Activated CD4-positive, CD25-positive, alpha-beta regulatory T cell treated with anti-CD3 and anti-CD28 coated beads, Interleukin-2, amount 50 U/mL, for 16 hours (primary cell): ENCODE measurements around the gene TUG1.

Source experiments
- DNase-seq: peaks from one replicate; pipeline ENCODE4 v3.0.0-alpha.2; 2020; ENCODE audit warnings: low read depth, low spot score

TUG1 gene

GRCh38 chr22:31001124-31001770, 32.2 kb downstream of the TUG1 start:
- DNase-seq, result no peak

GRCh38 chr22:31005535-31005934, 36.5 kb downstream of the TUG1 start:
- DNase-seq, result no peak

- DNase-seq, result no peak
Measured at GRCh38 chr22:31019191-31019930, 50.3 kb downstream of the TUG1 start.

GRCh38 chr22:31020334-31020733, 51.3 kb downstream of the TUG1 start:
- no peak for DNase-seq

DNA sequence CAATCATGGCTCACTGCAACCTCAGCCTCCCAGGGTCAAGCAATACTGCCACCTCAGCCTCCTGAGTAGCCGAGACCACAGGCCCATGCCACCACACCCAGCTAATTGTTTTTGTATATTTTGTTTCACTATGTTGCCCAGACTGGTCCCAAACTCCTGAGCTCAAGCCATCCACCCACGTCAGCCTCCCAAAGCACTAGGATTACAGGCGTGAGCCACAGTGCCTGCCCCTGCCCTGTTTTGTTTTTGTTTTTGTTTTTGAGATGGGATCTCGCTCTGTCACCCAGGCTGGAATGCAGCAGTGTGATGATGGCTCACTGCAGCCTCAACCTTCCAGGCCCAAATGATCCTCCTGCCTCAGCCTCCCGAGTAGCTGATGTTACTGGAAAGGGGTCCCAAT, 53.5 kb downstream of the TUG1 start:
- no peak for DNase-seq
